ENCODE measurements around the gene NR5A1.

NR5A1 gene

DNA sequence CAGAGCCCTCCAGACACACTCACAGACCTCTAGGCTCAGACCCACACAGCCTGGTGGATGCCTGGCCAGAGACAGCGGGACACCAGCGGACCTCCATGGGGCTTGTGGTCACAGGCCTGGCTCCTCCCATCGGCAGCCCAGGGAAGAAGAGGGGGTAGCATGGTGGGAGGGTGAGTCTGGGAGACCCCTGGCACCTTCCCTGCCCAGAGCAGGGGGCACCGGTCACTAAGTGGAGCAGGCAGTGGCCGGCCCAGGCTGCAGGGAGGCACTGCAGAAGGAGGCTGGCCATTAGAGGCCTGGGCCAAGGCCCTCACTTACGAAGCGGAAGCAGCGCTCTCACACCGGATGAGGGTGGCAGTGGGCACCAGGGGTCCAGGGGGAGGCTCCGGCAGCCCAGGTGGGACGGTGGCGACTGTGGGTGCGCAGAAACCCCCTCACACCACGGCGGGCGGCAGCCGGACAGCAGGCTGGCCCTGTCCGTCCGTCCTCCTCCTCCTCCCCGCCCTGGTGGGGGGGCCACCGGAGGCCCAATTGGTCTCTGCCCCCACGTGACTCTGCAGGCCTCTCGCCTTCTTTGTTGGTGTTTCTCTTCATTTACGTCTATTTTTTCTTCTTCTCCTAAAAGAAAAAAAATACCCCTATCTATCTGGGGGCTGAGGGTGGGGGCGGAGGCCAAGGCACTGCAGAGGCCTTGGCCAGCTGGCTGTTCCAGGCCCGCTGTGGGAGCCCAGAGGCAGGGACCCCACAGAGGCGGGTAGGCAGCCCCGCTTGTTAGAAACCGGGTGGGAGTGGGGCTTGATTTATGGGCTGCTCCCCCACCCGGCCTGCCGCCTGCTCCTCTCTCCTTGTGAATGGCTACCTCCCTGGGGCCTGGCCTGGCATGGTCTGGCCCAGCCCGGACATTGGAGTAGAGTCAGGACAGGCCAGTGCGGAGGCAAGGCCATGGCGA is at the start of gene NR5A1:
Gene NR5A1, minus strand, starts transcription at position 469 of the 949 bp plus-strand sequence. CDS start 4,004 bp downstream, outside the sequence.
- no peak for DNase-seq (ENCODE audit: low read depth in 2 of 2)

DNA sequence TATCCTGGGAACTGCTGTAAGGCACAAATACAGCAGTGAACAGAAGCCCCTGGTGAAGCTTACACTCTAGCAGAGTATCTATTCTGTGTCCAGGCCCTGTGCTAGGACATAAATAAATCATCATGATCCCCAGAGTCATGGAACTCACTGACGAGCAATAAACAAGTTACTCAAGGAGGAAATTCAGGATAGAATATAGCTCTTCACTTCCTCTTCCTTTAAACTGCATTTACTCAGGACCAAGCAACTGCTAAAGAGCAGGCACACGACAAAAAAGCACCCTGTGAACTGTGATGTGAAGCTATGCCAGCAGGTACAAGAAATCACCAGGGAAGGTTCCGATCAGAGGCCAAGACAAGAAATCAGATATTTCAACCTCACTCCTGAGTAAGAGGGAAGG is 47.8 kb upstream of the NR5A1 start:
- DNase-seq (ENCODE audit: low read depth in 2 of 2), result no peak

DNA sequence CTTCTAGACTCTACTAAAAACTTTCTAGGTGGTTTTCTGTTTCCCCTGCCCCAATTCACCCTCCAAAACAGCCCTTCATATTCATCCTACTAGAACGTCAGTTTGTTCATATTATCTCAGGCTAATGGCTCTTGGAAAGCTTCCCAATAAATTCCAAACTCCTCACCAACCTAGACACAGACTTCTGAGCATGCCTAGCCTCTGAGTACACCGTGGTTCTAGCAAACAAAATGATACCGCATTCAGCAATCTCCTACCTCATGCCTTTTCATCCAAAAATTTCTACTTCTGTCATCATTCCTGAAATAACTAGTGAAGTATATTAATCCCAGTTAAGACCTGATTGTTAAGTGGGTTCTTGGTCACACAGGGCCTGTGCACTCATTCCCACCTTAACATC is 46.5 kb upstream of the NR5A1 start:
- no peak for DNase-seq (ENCODE audit: low read depth in 2 of 2)

DNA sequence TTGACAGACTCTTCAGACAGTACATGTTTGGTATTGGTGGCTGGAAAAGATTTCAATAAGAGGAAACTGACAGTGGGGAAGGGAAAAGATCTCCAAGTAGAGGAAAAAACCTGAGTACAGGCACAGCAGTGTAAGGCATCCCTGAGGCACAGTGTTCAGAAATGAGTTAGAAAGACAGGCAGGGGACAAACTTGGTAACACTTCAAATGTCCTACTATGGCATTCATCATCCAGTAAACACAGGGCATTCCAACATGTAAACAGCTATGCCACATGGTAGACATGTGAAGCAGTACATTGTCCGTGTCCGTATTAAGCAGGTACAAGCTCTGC is 45.0 kb upstream of the NR5A1 start:
- DNase-seq (ENCODE audit: low read depth in 2 of 2), result no peak

DNA sequence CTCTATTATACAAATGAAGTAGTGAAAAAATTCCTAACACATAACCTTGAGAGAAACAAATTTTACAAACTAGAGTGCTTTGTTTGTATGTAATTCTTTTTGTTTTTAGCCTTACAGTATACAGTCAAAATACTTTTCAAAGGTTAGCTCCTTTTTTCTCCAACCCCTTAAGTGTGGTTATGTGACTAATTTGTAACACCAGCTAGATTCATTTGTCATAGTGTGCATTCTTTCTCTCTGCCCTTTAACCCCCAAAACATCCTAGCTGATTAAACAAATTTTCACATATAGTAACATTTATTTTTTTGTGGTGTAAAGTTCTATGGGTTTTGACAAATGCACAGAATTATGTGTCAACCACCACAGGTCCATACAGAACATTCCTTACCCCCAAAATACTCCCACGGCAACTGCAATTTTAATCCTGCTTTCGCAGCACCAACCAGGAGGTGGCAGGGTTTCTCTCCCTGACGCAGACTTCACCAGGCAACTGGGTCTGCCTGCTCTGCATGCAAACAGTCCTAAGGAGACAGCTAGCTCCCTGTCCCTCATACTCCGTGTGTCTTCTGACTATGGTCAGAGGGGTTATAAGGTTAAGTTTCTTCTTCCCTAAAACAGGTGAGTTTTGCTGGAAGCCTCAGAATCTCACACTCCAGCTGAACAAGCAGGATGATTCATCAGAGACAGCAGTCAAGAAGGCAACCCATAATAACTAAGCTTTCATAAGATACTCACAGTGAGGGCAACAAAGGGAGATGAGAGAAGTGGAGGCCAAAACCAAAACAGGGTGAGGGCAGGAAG is 44.5 kb upstream of the NR5A1 start:
- no peak for DNase-seq (ENCODE audit: low read depth in 2 of 2)

DNA sequence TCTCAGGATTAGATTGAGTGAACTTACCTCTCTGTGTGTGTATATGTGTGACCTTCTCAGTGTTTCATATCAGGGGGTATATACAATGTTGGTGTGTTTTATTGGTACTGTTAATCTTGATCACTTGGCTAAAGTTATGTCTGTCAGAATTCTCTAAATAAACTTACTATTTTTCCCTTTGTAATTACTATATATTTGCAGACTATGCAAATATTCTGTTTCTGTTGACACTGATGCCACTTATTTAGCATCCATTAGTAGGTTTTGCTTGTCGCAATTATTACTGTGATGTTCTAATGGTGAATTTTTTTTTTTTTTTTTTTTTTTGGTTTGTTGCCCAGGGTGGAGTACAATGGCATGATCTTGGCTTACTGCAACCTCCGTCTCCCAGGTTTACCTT is 42.9 kb upstream of the NR5A1 start:
- no peak for DNase-seq (ENCODE audit: low read depth in 2 of 2)

DNA sequence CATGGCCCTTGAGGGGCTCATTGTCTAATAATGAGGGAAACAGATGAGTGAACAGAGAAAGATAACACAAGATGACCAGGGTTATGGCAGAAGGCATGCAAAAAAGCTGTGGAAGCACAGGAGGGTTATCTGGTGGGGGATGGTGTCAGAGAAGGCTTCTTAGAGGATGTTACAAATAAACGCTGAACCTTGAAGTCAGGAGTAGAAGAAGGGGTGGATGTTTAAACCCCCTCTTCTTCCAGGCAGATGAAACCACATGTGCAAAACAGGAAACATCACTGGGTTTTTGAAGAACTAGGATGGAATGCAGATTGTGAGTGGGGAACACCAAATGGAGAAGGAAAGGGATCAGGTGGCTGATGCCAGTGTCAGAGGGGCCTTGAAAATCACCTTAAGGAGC is 41.8 kb upstream of the NR5A1 start:
- DNase-seq (ENCODE audit: low read depth in 2 of 2), result no peak

DNA sequence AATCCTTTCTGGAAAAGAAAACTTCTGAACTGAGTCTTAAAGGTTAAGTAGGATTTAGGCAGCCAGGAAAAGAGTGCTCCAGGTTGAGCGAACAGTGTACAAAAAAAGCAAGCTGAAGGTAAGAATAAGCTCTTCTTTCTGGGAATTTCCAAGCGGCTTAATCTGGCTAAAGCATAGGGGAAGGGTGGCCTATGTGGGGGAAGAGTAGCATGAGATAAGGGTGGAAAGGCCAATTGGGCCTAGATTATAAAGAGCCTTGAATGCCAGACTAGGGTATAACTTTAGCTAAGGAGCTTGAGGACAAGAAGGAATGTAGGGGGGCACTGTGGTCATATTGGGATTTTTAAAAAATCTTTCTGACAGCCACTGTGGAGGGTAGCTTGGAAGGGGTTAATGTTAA is 37.3 kb upstream of the NR5A1 start:
- no peak for DNase-seq (ENCODE audit: low read depth in 2 of 2)

DNA sequence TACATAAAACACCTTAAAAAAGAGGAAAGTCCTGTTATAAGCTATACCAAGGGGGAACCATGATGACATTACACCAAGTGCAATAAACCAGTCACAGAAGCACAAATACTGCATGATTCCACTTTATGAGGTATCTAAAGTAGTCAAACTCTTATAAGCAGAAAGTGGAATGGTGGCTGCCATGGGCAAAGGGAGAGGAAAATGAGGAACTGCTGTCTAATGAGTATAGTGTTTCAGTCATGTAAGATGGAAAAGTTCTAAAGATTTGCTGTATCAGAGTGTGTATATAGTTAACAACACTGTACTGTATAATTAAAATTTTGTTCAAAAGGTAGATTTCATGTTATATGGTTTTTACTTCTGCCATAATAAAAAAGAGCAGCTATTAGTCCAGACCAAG is 34.6 kb upstream of the NR5A1 start:
- DNase-seq (ENCODE audit: low read depth in 2 of 2), result no peak

DNA sequence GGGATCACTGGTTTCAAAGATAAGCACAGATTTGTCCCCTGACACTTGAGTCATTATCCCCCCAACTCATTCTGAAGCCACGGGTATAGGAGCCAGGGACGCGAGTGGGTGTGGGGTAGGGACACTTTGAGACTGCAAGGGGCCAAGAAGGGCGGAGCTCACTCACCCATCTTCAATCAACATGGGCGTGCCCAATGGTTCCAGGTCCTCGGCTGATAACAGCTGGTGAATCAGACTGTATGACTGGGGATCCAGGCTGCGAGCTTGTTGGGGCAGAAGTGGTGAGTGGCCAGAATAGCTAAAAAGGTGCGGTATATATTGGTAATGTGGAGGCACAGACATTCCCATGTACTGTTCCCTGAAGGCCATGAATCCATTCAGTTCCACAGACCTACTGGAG is 30.7 kb upstream of the NR5A1 start:
- DNase-seq (ENCODE audit: low read depth in 2 of 2), result no peak

DNA sequence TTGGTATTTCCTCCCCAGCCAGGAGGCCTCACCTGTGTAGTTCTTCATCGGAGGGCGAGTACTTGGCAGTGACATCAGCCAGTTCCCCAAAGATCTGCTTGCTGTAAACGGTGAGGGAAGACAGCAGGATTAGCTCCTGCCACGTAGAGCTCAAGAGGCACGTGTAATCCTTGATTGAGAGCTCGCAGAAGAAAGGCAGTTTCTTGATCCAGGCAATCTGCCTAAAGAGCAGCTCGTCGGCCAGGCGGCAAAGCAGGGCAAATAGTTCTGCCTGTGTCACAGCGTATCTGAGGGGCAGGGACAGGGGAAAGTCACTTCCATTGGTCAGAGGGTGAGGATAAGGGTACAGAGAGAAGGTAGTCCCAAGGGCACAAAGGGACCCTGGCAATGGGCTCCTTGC is 28.6 kb upstream of the NR5A1 start:
- no peak for DNase-seq (ENCODE audit: low read depth in 2 of 2)

DNA sequence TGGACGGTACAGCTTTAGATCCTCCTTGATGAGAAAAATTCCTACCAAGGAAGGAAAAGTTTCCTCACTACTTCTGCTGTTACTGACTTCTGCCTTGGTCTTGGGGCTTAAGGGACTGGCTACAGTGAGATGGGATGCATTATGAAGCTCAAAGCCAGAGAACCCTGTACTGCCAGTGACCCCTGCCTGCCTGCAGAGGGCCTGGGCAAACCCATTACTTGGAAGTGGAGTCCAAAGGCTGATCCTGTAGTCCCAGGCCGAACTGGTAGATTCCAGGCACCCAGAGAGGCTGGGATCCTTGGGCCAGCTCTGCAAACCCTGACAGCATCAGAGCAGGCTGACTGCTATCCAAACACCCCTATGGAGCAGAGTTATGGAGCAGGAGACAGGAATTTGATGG is 25.7 kb upstream of the NR5A1 start:
- no peak for DNase-seq (ENCODE audit: low read depth in 2 of 2)

DNA sequence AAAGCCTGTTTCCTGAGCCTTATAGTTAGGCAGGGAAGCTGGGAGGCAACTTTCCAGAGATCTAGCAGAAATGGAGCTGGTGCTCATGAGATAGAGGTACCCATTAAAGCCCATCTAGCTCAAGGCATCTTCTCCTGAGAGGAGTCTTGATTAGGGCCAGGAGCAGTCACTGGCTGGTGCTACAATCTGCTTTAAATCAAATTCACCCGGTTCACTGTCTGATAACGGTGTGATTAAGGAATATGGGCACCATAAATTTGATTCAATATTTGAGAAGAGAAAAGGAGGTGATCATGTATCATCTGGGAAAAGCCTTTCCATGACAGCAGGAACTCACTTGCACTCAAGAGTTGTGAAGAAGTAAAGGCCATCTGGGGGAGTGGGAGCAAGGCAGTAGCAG is 23.9 kb upstream of the NR5A1 start:
- no peak for DNase-seq (ENCODE audit: low read depth in 2 of 2)

DNA sequence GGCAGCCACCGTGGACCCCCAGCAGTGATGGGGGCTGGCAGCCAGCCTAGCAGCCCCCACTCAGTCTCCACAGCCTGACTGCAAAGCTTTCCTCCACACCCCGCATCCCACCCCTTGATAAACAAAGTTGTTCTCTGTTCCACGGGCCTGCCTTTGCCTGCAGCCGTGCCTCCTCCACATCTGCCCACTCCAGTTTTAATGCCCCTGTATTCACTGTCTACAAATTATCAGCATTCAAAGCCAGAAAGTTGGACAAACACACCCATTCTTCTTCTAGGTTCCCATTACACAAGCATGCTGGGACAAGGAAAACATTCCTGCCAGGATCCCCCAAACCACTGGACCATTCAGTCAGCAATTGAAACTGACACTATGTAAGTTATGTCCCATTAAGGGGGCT is 23.0 kb upstream of the NR5A1 start:
- no peak for DNase-seq (ENCODE audit: low read depth in 2 of 2)

DNA sequence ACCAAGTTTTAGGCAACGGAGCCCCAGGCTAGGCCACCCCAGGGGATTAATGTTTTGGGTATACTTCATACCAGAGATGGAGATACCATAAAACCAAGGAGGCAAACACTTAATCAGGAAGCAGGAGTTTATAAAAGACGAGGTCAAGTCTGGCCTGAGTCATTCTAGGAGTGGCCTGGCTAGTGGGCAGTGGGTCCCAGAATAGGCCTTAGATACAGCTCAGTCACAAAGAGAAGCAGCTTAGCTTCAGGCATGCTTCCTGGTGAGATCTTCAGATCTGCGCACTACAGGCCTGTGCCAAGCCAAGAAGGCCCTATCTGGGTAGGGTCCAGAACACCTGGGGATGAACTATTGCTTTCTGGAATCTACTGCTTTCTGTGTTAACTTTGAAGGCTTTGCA is 20.6 kb upstream of the NR5A1 start:
- DNase-seq (ENCODE audit: low read depth in 2 of 2), result no peak

DNA sequence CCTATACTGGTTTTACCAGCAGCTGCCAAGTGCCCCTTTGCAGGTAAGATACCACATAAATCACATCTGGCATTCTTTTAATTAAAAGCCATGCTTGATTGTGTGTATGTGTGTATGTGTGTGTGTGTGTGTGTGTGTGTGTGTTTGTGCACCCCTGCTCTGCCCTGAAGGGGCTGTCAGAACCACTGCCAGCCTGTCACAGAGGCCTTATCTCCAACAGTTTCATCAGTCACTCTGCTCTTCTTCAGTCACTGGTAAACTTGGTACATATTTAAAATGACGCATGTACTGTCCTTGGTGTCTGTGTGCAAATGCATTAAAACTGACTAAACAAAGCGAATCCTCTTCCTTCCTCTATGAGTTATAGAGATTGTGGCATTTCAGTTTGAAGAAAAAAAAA is 19.0 kb upstream of the NR5A1 start:
- no peak for DNase-seq (ENCODE audit: low read depth in 2 of 2)

DNA sequence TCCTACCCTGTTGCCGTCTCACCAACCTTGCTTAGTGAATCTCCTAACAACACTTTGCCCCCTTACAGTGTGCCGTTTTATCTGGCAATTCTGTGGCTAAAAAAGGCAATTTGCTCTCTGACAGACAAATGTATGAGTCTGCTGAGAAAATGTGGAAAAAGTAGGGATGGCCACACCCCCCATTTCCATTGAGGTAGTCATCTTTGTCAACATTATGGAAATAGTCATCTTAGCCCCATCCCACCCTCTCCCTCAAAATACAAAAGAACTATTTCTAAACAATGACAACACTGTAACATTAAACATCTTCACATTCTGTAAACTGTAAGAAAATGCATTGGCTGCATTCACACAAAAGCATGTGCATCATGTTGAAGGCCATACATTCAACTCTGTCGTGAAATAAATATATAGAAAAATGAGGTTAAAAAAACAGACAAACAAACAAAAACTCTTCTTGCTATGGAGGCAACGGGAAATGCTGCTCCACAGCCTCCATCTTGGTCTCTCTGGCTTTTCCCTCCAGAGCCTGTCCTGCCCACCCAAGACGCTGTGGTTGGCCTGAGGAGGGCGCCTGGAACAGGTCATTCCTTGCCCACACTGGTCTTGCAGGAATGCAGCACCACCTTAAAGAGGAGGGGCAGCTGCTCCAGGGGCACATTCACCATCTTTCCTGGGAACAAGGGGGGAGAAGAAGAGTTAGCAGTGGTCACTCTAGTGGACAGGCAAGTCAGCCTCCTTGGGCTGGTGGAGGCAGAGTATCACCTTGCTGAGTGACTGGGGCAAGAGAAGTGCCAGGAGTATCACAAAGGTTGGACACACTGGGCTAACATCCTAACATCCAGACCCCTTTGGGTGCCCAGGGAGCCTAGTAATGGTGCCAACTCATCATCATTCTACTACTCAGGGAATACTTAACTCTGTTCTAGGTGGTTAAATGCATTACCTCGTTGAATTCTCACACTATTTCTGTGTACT is 15.2 kb upstream of the NR5A1 start:
- no peak for DNase-seq (ENCODE audit: low read depth in 2 of 2)

DNA sequence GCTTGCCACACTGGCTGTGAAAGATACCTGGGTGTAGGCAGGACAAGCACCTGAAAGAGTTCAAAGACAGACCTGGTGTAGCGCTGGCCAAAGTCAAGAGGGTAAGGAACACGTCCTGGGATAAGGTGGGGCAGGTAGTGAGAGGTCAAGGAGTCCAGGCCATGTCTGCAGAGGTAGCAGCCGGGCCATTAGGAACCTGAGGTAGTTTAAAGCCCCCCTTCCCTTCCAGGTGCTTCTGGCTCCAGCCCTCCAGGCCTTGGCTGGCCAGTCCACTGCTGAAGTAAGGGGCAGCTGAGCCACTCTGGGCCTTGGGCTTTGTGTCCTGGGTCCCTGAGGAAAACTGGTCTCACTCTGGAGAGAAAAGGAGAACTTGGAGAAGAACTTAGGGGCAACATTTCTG is 13.9 kb upstream of the NR5A1 start:
- DNase-seq (ENCODE audit: low read depth in 2 of 2), result no peak

DNA sequence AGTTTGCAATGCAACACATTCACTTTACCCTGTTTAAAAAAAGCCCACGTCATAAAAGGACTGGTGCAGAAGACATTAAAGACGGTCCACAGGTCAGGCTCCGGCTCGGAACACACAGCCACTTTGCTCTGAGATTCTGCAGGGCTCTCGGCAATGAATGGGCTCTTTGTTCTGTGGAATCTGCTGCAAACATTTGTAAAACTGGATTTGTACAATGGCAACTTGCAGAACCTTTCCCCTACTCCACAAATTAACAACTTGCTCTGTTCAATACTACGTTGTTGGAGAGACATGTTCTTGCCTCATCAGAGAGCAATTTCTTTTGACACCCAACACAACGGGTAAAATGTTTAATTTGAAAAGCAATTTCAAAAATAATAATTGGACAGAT is 13.0 kb upstream of the NR5A1 start:
- DNase-seq (ENCODE audit: low read depth in 2 of 2), result no peak

DNA sequence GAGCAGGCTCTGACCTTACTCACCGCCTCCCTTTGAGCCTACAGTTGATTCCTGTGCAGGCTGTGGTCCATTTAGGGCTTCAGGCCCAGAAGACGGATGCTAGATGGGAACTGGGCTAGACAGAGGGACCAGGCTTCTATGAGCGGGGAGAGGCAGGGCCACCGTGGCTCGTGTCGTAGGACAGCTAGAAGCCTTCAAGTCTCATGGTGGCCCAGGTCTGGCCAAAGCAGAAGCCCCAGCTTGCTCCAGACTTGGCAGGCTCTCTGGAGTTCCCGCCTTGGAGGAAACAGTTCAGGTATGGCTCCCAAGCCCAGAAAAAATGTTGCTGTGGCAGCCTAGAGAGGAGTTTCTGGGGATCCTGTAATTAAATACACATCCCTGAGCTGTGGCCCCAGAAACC is 10.9 kb upstream of the NR5A1 start:
- DNase-seq (ENCODE audit: low read depth in 2 of 2), result no peak

DNA sequence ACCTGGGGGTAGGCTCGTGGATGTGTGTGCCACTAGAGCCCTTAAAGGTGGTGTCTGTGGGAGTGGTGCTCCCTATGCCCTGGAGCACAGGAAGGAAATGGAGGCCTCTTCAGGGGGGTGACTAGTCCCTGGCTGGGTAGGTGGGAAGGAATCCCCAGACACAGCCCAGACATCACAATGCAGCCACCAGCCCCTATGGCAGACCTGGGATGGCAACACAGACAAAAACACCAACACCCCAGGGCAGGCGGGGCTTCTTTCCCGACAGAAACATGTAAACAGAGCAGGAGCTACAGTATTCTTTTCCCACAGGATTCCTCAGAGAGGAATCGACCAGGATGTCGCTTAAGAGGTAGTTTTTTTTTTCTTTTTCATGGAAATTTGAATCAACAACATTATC is 10.4 kb upstream of the NR5A1 start:
- no peak for DNase-seq (ENCODE audit: low read depth in 2 of 2)

DNA sequence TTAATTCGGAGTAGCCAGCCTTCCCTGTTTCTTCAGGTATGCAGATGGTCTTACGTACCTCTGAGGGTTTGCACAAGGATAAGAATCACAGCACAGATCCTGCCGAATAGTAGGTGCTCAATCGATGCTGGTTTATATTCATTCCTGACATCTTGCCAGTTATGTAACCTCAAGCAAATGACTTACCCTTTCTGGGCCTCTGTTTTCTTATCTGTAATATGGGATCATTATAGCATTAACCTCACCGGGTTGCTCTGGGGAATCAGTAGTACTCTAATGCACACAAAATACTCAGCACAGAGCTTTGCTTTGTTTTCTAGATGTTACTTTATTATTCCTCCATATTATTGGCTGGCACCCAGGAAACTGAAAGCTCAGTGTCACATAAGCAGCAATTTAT is 7.7 kb upstream of the NR5A1 start:
- DNase-seq (ENCODE audit: low read depth in 2 of 2), result no peak

Data from stimulated activated CD8-positive, alpha-beta memory T cell treated with anti-CD3 and anti-CD28 coated beads, Interleukin-2, amount 100 ng/mL, for 1 hour (primary cell).